ENCODE results near the gene RPS6KL1. TPM values are rescaled to one million over a fixed set of nuclear protein-coding genes. Genes with fewer than 3 reads are reported as not detected.

The RPS6KL1 gene
- total RNA-seq, 1 experiment from 2014 or later, result 18.8 TPM

- Mint-ChIP-seq H3K4me3 (no peak overlapping the region), H3K27ac (no peak overlapping the region), H3K27me3 (ENCODE audit: low read depth) (no peaks in the 10 kb centered on the region; the same call in 1 of the 2 replicates), H3K9me3 (no peaks in the 10 kb centered on the region), H3K4me1 (peaks cover 2 to 11% of the 10 kb centered on the region in 2 experiments), H3K36me3 (ENCODE audit: insufficient read depth in 1 of 3, low read depth in 3 of 3) (no peaks in the 10 kb centered on the region)
- no peak overlapping the region for H2BK120ac ChIP-seq (ENCODE audit: low read depth, low read length, poor library complexity, severe bottlenecking)
- H3K79me2 ChIP-seq (ENCODE audit: insufficient read depth, low read length), result no peaks in the 10 kb centered on the region
- TF ChIP-seq, protein P1, sequence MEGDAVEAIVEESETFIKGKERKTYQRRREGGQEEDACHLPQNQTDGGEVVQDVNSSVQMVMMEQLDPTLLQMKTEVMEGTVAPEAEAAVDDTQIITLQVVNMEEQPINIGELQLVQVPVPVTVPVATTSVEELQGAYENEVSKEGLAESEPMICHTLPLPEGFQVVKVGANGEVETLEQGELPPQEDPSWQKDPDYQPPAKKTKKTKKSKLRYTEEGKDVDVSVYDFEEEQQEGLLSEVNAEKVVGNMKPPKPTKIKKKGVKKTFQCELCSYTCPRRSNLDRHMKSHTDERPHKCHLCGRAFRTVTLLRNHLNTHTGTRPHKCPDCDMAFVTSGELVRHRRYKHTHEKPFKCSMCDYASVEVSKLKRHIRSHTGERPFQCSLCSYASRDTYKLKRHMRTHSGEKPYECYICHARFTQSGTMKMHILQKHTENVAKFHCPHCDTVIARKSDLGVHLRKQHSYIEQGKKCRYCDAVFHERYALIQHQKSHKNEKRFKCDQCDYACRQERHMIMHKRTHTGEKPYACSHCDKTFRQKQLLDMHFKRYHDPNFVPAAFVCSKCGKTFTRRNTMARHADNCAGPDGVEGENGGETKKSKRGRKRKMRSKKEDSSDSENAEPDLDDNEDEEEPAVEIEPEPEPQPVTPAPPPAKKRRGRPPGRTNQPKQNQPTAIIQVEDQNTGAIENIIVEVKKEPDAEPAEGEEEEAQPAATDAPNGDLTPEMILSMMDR (conservative IDR thresholded peaks at IDR 0.05), result no peak
- H2BK20ac ChIP-seq (ENCODE audit: low read depth, low read length, poor library complexity, severe bottlenecking), result no peak overlapping the region
- H3K4ac ChIP-seq (ENCODE audit: low read depth, low read length), result no peak overlapping the region
- H4K5ac ChIP-seq (ENCODE audit: insufficient read length, low read depth, low read length), result no peak overlapping the region
- H4K91ac ChIP-seq (ENCODE audit: insufficient read length, low read depth, low read length), result no peak overlapping the region
- no peak overlapping the region for H2BK5ac ChIP-seq (ENCODE audit: insufficient read length, low read length)
- no peak overlapping the region for H3K56ac ChIP-seq (ENCODE audit: insufficient read length, low read depth, low read length)
- no peak overlapping the region for H3K14ac ChIP-seq (ENCODE audit: insufficient read depth, low read length)
- H2AFZ ChIP-seq (ENCODE audit: low read length), result no peak overlapping the region
- H3K27me3 ChIP-seq (ENCODE audit: insufficient read depth, low read length), result no peaks in the 10 kb centered on the region
- H3K79me1 ChIP-seq (ENCODE audit: insufficient read depth, low read depth, low read length, poor library complexity, severe bottlenecking), result no peaks in the 10 kb centered on the region
- H3K23ac ChIP-seq (ENCODE audit: insufficient read length, low read depth, low read length), result no peak overlapping the region
- no peak overlapping the region for H2BK12ac ChIP-seq (ENCODE audit: insufficient read length, low read depth, low read length)
- H3K9me3 ChIP-seq (ENCODE audit: control insufficient read depth, low read depth, low read length), result no peaks in the 10 kb centered on the region
- DNase-seq, result no peak
- H2BK15ac ChIP-seq (ENCODE audit: low read depth, low read length), result no peak overlapping the region
- H3K4me2 ChIP-seq (ENCODE audit: insufficient read depth, insufficient read length, low read length), result no peak overlapping the region
- no peaks in the 10 kb centered on the region for H4K20me1 ChIP-seq (ENCODE audit: control insufficient read depth, insufficient read depth, insufficient read length)
- no peaks in the 10 kb centered on the region for H3K4me1 ChIP-seq (ENCODE audit: insufficient read depth, low read length)
- H3K27ac ChIP-seq (ENCODE audit: insufficient read length, low read depth, low read length), result no peak overlapping the region
- H3T11ph ChIP-seq (ENCODE audit: low read length), result no peak overlapping the region
- H3K23me2 ChIP-seq (ENCODE audit: insufficient read length, low read depth, low read length, poor library complexity, severe bottlenecking), result no peaks in the 10 kb centered on the region
- no peak overlapping the region for H2AK5ac ChIP-seq (ENCODE audit: insufficient read length, low read length)
- no CpG with 5 or more reads among the region's 18 CpGs for WGBS (ENCODE audit: extremely low coverage, insufficient read length, low lambda C conversion rate)
- no peak overlapping the region for H3K9ac ChIP-seq (ENCODE audit: extremely low read depth, insufficient read length, low read length)
- no peak overlapping the region for H3K18ac ChIP-seq (ENCODE audit: insufficient read length, low read depth, low read length)
- no peak overlapping the region for H4K8ac ChIP-seq (replicated peaks; ENCODE audit: insufficient read length, low read depth, low read length)
These were observed 18.0 kb upstream of the RPS6KL1 start for GRCh38 chr14:74940956-74941565.
